ENCODE results near the gene FBF1.

GRCh38 chr17:75941442-75941819 lies 589 bp upstream of the FBF1 start:
- TF ChIP-seq CTCF (conservative IDR thresholded peaks at IDR 0.05 in 1 of 2, IDR thresholded peaks at IDR 0.05 in 1 of 2; ENCODE audit: extremely low read depth in 1 of 2, insufficient read depth in 1 of 2, low read depth in 1 of 2, low read length in 2 of 2) (no peak), EZH2 (IDR thresholded peaks at IDR 0.05; ENCODE audit: borderline replicate concordance, low read length) (no peak)
